Erythroblast (primary cell): ENCODE results near the gene CTNND2.

ENCODE experiments used
- GATA1 ChIP-seq: IDR thresholded peaks from 2 replicates; pipeline ENCODE4 v1.6.1; 2011; ENCODE audit warnings: low read depth, mild to moderate bottlenecking, control low read depth, low read length, moderate library complexity
- POLR2A ChIP-seq: IDR thresholded peaks from 2 replicates; pipeline ENCODE4 v1.6.1; 2011; ENCODE audit warnings: mild to moderate bottlenecking, low read length

DNA sequence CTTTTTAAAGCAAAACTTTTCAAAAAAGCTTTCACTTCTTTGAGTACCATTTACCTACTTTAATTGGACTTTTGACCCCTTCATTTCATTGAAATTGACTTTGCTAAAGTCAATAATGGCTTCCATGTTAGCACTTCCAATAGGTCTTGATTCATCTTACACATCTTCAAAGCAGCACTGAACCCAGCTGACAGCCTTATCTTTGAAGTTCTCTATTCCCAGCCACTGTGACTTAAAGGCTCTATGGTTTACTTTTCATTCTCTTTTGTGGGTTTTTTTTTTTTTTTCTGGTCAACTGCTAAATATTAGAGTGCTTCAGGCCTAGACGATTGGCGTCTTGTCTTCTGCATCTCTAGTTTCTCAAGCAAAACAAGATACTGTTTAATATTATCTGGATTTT, 385.0 kb downstream of the CTNND2 start:
- TF ChIP-seq POLR2A = no peak
- TF ChIP-seq GATA1 = no peak
